Kasumi-1 (cell line): Measurements from ENCODE around the gene CNTN5.

Source experiments
- DNase-seq, 2 experiments: peaks; one replicate each; lab custom pipeline; 2025; lab: John Stamatoyannopoulos, UW

Gene CNTN5

GRCh38 chr11:99170591-99170990 is 149.8 kb downstream of the CNTN5 start:
- DNase-seq, result no peak

- DNase-seq, result no peak
These were observed 150.6 kb downstream of the CNTN5 start for GRCh38 chr11:99171330-99171729.

- no peak for DNase-seq
These were observed 155.7 kb downstream of the CNTN5 start for GRCh38 chr11:99176430-99176829.

GRCh38 chr11:99177446-99177845 is 156.7 kb downstream of the CNTN5 start:
- DNase-seq, result no peak

GRCh38 chr11:99184146-99184545 is 163.4 kb downstream of the CNTN5 start:
- no peak for DNase-seq

GRCh38 chr11:99188221-99188620 is 167.5 kb downstream of the CNTN5 start:
- DNase-seq, result no peak

GRCh38 chr11:99192716-99193115 is 172.0 kb downstream of the CNTN5 start:
- DNase-seq, result no peak

- no peak for DNase-seq
These were observed 176.7 kb downstream of the CNTN5 start for GRCh38 chr11:99197477-99197876.

- DNase-seq, result no peak
These were observed 177.5 kb downstream of the CNTN5 start for GRCh38 chr11:99198215-99198614.

GRCh38 chr11:99199341-99199740 is 178.6 kb downstream of the CNTN5 start:
- DNase-seq, result no peak

- DNase-seq, result no peak
These were observed 180.0 kb downstream of the CNTN5 start for GRCh38 chr11:99200720-99201119.

- DNase-seq, result no peak
These were observed 188.1 kb downstream of the CNTN5 start for GRCh38 chr11:99208813-99209212.

GRCh38 chr11:99229544-99229943 is 208.8 kb downstream of the CNTN5 start:
- DNase-seq, result no peak

GRCh38 chr11:99234534-99234933 is 213.8 kb downstream of the CNTN5 start:
- no peak for DNase-seq

GRCh38 chr11:99238401-99238800 is 217.7 kb downstream of the CNTN5 start:
- DNase-seq, result no peak

- DNase-seq, result no peak
These were observed 219.7 kb downstream of the CNTN5 start for GRCh38 chr11:99240192-99241030.

GRCh38 chr11:99241066-99241465 is 220.3 kb downstream of the CNTN5 start:
- DNase-seq, result no peak

GRCh38 chr11:99244613-99245012 is 223.9 kb downstream of the CNTN5 start:
- no peak for DNase-seq

GRCh38 chr11:99246199-99246598 is 225.4 kb downstream of the CNTN5 start:
- no peak for DNase-seq

- no peak for DNase-seq
These were observed 235.9 kb downstream of the CNTN5 start for GRCh38 chr11:99256614-99257013.

- peak in 1 of 2 experiments; percentile 16 for DNase-seq
These were observed 236.4 kb downstream of the CNTN5 start for GRCh38 chr11:99257131-99257530.

- no peak for DNase-seq
These were observed 239.9 kb downstream of the CNTN5 start for GRCh38 chr11:99260696-99261095.

- DNase-seq, result no peak
These were observed 248.1 kb downstream of the CNTN5 start for GRCh38 chr11:99268886-99269285.

- DNase-seq, result no peak
These were observed 250.8 kb downstream of the CNTN5 start for GRCh38 chr11:99271527-99271926.
